H1 (cell line): ENCODE data around the gene SYNPO2L. TPM values are rescaled to one million over a fixed set of nuclear protein-coding genes. Genes with fewer than 3 reads are reported as not detected.

Source experiments
- ASH2L ChIP-seq: fragments of 200-600, 300-600 bp; sonication (generic); IDR thresholded peaks from one replicate; pipeline ENCODE4 v1.7.1; 2017; ENCODE audit warnings: low read length
- BCL11A ChIP-seq, 2 experiments: IDR thresholded peaks; one replicate each; pipeline ENCODE4 v1.6.1; 2011; ENCODE audit warnings: low read depth in 2 of 2, low read length in 2 of 2, mild to moderate bottlenecking in 2 of 2
- CBX5 ChIP-seq: fragments of 300-800, 300-1000 bp; sonication (generic); IDR thresholded peaks from 2 replicates; pipeline ENCODE4 v1.7.1; 2016; ENCODE audit warnings: antibody characterized with exemption, low read length, low read depth
- CHD2 ChIP-seq: IDR thresholded peaks from 2 replicates; pipeline ENCODE4 v1.6.1; 2012; ENCODE audit warnings: low read length, improper control_type of control experiment
- CREB1 ChIP-seq: IDR thresholded peaks from 2 replicates; pipeline ENCODE4 v1.6.1; 2012; ENCODE audit warnings: inconsistent platforms
- E2F6 ChIP-seq: IDR thresholded peaks from 2 replicates; pipeline ENCODE4 v1.6.1; 2012; ENCODE audit warnings: inconsistent platforms
- EZH2 ChIP-seq: fragments of 200-600 bp; sonication (generic); IDR thresholded peaks from 2 replicates; pipeline ENCODE4 v1.7.1; 2012; ENCODE audit warnings: low read depth, mild to moderate bottlenecking, moderate library complexity, low read length, inconsistent platforms; ENCODE audit not compliant: severe bottlenecking
- FOSL1 ChIP-seq: IDR thresholded peaks from 2 replicates; pipeline ENCODE4 v1.6.1; 2011; ENCODE audit warnings: mild to moderate bottlenecking, low read depth, low read length, moderate library complexity; ENCODE audit not compliant: insufficient read depth
- GABPA ChIP-seq: IDR thresholded peaks from 2 replicates; pipeline ENCODE4 v1.6.1; 2011; ENCODE audit warnings: mild to moderate bottlenecking, low read length, moderate library complexity, borderline replicate concordance; ENCODE audit not compliant: insufficient read depth
- HDAC2 ChIP-seq, 2 experiments: fragments of 300-600 bp in 1 of 2; sonication (generic) in 1 of 2; IDR thresholded peaks; 2 replicates each; pipeline ENCODE4 v1.6.1; 2011 to 2012; ENCODE audit warnings: low read depth in 2 of 2, low read length in 2 of 2, mild to moderate bottlenecking in 2 of 2, moderate library complexity in 2 of 2, borderline replicate concordance in 1 of 2, inconsistent platforms in 1 of 2
- HDAC6 ChIP-seq: IDR thresholded peaks from one replicate; pipeline ENCODE4 v1.7.1; 2012; ENCODE audit warnings: low read depth, mild to moderate bottlenecking, inconsistent platforms, low read length, moderate library complexity
- KDM4A ChIP-seq: IDR thresholded peaks from one replicate; pipeline ENCODE4 v1.7.1; 2012; ENCODE audit warnings: low read depth, mild to moderate bottlenecking, moderate library complexity, low read length, inconsistent platforms; ENCODE audit not compliant: severe bottlenecking
- KDM5A ChIP-seq: fragments of 200-600 bp; IDR thresholded peaks from 2 replicates; pipeline ENCODE4 v1.7.1; 2012; ENCODE audit warnings: mild to moderate bottlenecking, low read length, inconsistent platforms, mixed read lengths
- NRF1 ChIP-seq: IDR thresholded peaks from 2 replicates; pipeline ENCODE4 v1.6.1; 2011; ENCODE audit warnings: mild to moderate bottlenecking, low read depth, low read length, improper control_type of control experiment
- PHF8 ChIP-seq: fragments of 200-600 bp; sonication (generic); conservative IDR thresholded peaks from 2 replicates; pipeline ENCODE4 v1.7.1; 2012; ENCODE audit warnings: low read depth, mild to moderate bottlenecking, inconsistent platforms, low read length, moderate library complexity
- POLR2AphosphoS5 ChIP-seq: IDR thresholded peaks from 2 replicates; pipeline ENCODE4 v1.6.1; 2011; ENCODE audit warnings: low read depth, low read length
- RFX5 ChIP-seq: IDR thresholded peaks from 2 replicates; pipeline ENCODE4 v1.6.1; 2011; ENCODE audit warnings: low read depth, low read length, improper control_type of control experiment, borderline replicate concordance
- RXRA ChIP-seq: IDR thresholded peaks from 2 replicates; pipeline ENCODE4 v1.6.1; 2011; ENCODE audit warnings: low read depth, mild to moderate bottlenecking, low read length, moderate library complexity; ENCODE audit not compliant: insufficient read depth
- SP4 ChIP-seq: IDR thresholded peaks from 2 replicates; pipeline ENCODE4 v1.6.1; 2012; ENCODE audit warnings: low read length, inconsistent platforms
- TAF1 ChIP-seq: IDR thresholded peaks from 2 replicates; pipeline ENCODE4 v1.6.1; 2011; ENCODE audit warnings: mild to moderate bottlenecking, low read depth, low read length
- TAF7 ChIP-seq: optimal IDR thresholded peaks from 2 replicates; pipeline ENCODE3; 2011; ENCODE audit warnings: low read depth, mild to moderate bottlenecking, inconsistent platforms, low read length, moderate library complexity, borderline replicate concordance
- TEAD4 ChIP-seq: IDR thresholded peaks from 2 replicates; pipeline ENCODE4 v1.6.1; 2012; ENCODE audit warnings: low read depth, low read length, inconsistent platforms, mixed read lengths
- YY1 ChIP-seq: IDR thresholded peaks from 2 replicates; pipeline ENCODE4 v1.6.1; 2011; ENCODE audit warnings: low read depth, mild to moderate bottlenecking, low read length
- ZNF274 ChIP-seq: IDR thresholded peaks from 2 replicates; pipeline ENCODE4 v1.7.0; 2012; ENCODE audit warnings: low read length, borderline replicate concordance; ENCODE audit errors: extremely low read depth
- polyA plus RNA-seq, 7 experiments: library from polyadenylated mRNA; depleted of rRNA in 3 of 7; stranded (reverse) in 5 of 7; unstranded in 2 of 7; fragments of >200 nt in 5 of 7; fragments of 200-250 nt in 2 of 7; gene quantifications; 1 replicate in 5 of 7; 2 replicates in 1 of 7; 4 replicates in 1 of 7; pipeline versions ENCODE4 v1.2.1 to v1.2.3, GENCODE V29; 2011 to 2013; ENCODE audit warnings: missing spikeins in 2 of 7, mixed read lengths in 2 of 7
- total RNA-seq: library from RNA; stranded (reverse); fragmentation: NEBNext Ultra II Directional; extraction: Animal tissue kit (Norgen Biotek cat#: 25700); gene quantifications from 2 replicates; pipeline ENCODE4 v1.2.1, GENCODE V29; 2021

SYNPO2L gene
- total and polyA plus RNA-seq, 2 of the 8 experiments (the other 6 are each of a cell fraction or from before 2014, with no cell fraction given), result 0.05 to 0.19 TPM

GRCh38 chr10:73625884-73626752 is 29.7 kb downstream of the SYNPO2L start (continued):
- no peak for TF ChIP-seq RXRA
- TF ChIP-seq POLR2AphosphoS5, result peak; percentile 87
- TF ChIP-seq SP4, result no peak
- TF ChIP-seq E2F6, result 0 out of 2 replicates have a peak, but pooled peaks have one; percentile 41
- TF ChIP-seq CREB1, result peak; percentile 12; the same call in 1 of the 2 replicates
- TF ChIP-seq GABPA, result no peak
- no peak for TF ChIP-seq BCL11A (IDR thresholded peaks at IDR 0.05; ENCODE audit: low read depth in 2 of 2, low read length in 2 of 2)
- TF ChIP-seq NRF1, result no peak
- no peak for TF ChIP-seq TEAD4
- TF ChIP-seq HDAC2 (IDR thresholded peaks at IDR 0.05; ENCODE audit: borderline replicate concordance in 1 of 2, low read depth in 2 of 2, low read length in 2 of 2), result peak; percentile 92 to 98; a peak in 3 of 4 replicates
- no peak for TF ChIP-seq CBX5
- TF ChIP-seq RFX5, result no peak
- peak; percentile 84 for TF ChIP-seq PHF8
- peak; percentile 96 for TF ChIP-seq YY1
- no peak for TF ChIP-seq FOSL1
- peak; percentile 95 for TF ChIP-seq KDM5A
- peak; percentile 49 for TF ChIP-seq TAF7
- peak; percentile 98 for TF ChIP-seq CHD2
- no peak for TF ChIP-seq EZH2
- no peak for TF ChIP-seq ZNF274
- TF ChIP-seq HDAC6, result no peak
- peak; percentile 37 for TF ChIP-seq KDM4A
- peak; percentile 90 for TF ChIP-seq TAF1
- peak; percentile 57 for TF ChIP-seq ASH2L
